Spleen (tissue), 11 donors: ENCODE data around the gene SUPT3H. TPM values are rescaled to one million over a fixed set of nuclear protein-coding genes. Genes with fewer than 3 reads are reported as not detected.

Experiments
- DNase-seq: peaks from one replicate; pipeline ENCODE4 v3.0.0-alpha.2; 2020
- H3K27ac ChIP-seq, 8 donors: fragments of 200-600 bp; sonication (generic) in 7 of 8; 1 replicate in 4 of 8; 2 replicates in 4 of 8; pipeline versions ENCODE4 v1.5.0 to v1.8.0; 2016 to 2021; ENCODE audit warnings: inconsistent platforms in 4 of 8, mild to moderate bottlenecking in 4 of 8, moderate library complexity in 1 of 8
- H3K27me3 ChIP-seq, 7 donors: fragments of 200-600 bp; sonication (generic) in 6 of 7; replicated peaks in 1 of 7; 1 replicate in 4 of 7; 2 replicates in 3 of 7; pipeline versions ENCODE4 v1.5.0 to v1.8.0; 2016 to 2021; ENCODE audit warnings: inconsistent platforms in 3 of 7, mild to moderate bottlenecking in 1 of 7
- H3K36me3 ChIP-seq, 6 donors: fragments of 200-600 bp; sonication (generic) in 5 of 6; 1 replicate in 4 of 6; 2 replicates in 2 of 6; pipeline versions ENCODE4 v1.5.0 to v1.8.0; 2016 to 2021; ENCODE audit warnings: inconsistent platforms in 2 of 6
- H3K4me1 ChIP-seq, 6 donors: fragments of 200-600 bp; sonication (generic) in 5 of 6; 1 replicate in 3 of 6; 2 replicates in 3 of 6; pipeline versions ENCODE4 v1.5.0 to v1.8.0; 2016 to 2021; ENCODE audit warnings: inconsistent platforms in 3 of 6
- H3K4me3 ChIP-seq, 8 donors: fragments of 200-600 bp; sonication (generic) in 7 of 8; 1 replicate in 4 of 8; 2 replicates in 4 of 8; pipeline versions ENCODE4 v1.5.0 to v1.8.0; 2016 to 2021; ENCODE audit warnings: inconsistent platforms in 4 of 8, mild to moderate bottlenecking in 4 of 8, moderate library complexity in 2 of 8
- H3K9me3 ChIP-seq, 8 donors: fragments of 200-600 bp; sonication (generic) in 7 of 8; 1 replicate in 4 of 8; 2 replicates in 4 of 8; pipeline versions ENCODE4 v1.5.0 to v1.8.0; 2016 to 2021; ENCODE audit warnings: inconsistent platforms in 4 of 8
- POLR2A ChIP-seq, 3 donors: fragments of 450-650 bp; IDR thresholded peaks; one replicate each; pipeline ENCODE4 v1.5.1; 2017; ENCODE audit warnings: antibody characterized with exemption in 3 of 3, mild to moderate bottlenecking in 1 of 3
- POLR2AphosphoS5 ChIP-seq, 3 donors: sonication (generic); formaldehyde crosslinking; IDR thresholded peaks; one replicate each; pipeline ENCODE4 v1.5.1; 2017; ENCODE audit warnings: antibody characterized with exemption in 3 of 3
- WGBS, 5 donors: extraction: QIAGEN DNeasy Blood & Tissue Kit in 3 of 5; methylation state at CpG; one replicate each; pipeline versions ENCODE4 v1.1.5 to v1.1.7; 2013 to 2018; 5-methylcytosine and 5-hydroxymethylcytosine counted together
- intact Hi-C: fragments of 100-400 bp; cut with DNase I; formaldehyde crosslinking; loops from one replicate; pipeline ENCODE4 v1.15.0; 2023; ENCODE audit warnings: low total_unique reads
- polyA plus RNA-seq, 3 donors: library from polyadenylated mRNA; stranded (reverse); fragments of 200-250 nt; gene quantifications; one replicate each; pipeline ENCODE4 v1.2.1, GENCODE V29; 2013
- total RNA-seq, 7 donors: library from RNA; depleted of rRNA in 3 of 7; stranded (reverse); fragments of >200 nt in 3 of 7; fragmentation: NEBNext Ultra II Directional in 4 of 7; extraction: Animal tissue kit (Norgen Biotek cat#: 25700) in 4 of 7; gene quantifications; one replicate each; pipeline versions ENCODE4 v1.1.0 to v1.2.1, GENCODE V29; 2016 to 2021
- TF ChIP-seq, protein P1 (sequence below), 11 experiments: fragments of 200-600 bp in 7 of 11; fragments of 450-650 bp in 4 of 11; sonication (generic) in 4 of 11; IDR thresholded peaks in 8 of 11; conservative IDR thresholded peaks in 3 of 11; 1 replicate in 7 of 11; 2 replicates in 4 of 11; pipeline versions ENCODE4 v1.4.0 to v1.8.0; 2016 to 2021; ENCODE audit warnings: antibody characterized with exemption in 11 of 11, inconsistent platforms in 4 of 11, mild to moderate bottlenecking in 1 of 11
- donor health status: healthy with polysubstance abuse.
- donor health status: DM: no; HTN: no; CAD: no; lungs with moderate emphysema.
- donor health status: DM: no; HTN: no; CAD: no.
- donor health status: Bipolar disorder and iron deficiency.
- donor health status: healthy.
- donor health status: DM: no; HTN: no; CAD: no.
- donor health status: DM: yes; HTN: yes; CAD: no.

The SUPT3H gene
- total and polyA plus RNA-seq, 10 donors: 3.1 to 16.8 (median 6.2) TPM

- DNase-seq: no peak
- intact Hi-C loops: no loop called here
- Histone ChIP-seq H3K27me3 (no peaks in the 10 kb centered on the region), H3K36me3 (no peaks in the 10 kb centered on the region), H3K4me1 (no peaks in the 10 kb centered on the region), H3K9me3 (peaks cover 0 to 25% (median 22%) of the 10 kb centered on the region in 8 donors), H3K4me3 (no peak overlapping the region), H3K27ac (no peak overlapping the region)
- TF ChIP-seq POLR2A (IDR thresholded peaks at IDR 0.05): no peak
- TF ChIP-seq, protein P1, sequence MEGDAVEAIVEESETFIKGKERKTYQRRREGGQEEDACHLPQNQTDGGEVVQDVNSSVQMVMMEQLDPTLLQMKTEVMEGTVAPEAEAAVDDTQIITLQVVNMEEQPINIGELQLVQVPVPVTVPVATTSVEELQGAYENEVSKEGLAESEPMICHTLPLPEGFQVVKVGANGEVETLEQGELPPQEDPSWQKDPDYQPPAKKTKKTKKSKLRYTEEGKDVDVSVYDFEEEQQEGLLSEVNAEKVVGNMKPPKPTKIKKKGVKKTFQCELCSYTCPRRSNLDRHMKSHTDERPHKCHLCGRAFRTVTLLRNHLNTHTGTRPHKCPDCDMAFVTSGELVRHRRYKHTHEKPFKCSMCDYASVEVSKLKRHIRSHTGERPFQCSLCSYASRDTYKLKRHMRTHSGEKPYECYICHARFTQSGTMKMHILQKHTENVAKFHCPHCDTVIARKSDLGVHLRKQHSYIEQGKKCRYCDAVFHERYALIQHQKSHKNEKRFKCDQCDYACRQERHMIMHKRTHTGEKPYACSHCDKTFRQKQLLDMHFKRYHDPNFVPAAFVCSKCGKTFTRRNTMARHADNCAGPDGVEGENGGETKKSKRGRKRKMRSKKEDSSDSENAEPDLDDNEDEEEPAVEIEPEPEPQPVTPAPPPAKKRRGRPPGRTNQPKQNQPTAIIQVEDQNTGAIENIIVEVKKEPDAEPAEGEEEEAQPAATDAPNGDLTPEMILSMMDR (IDR thresholded peaks at IDR 0.05 in 8 of 11, conservative IDR thresholded peaks at IDR 0.05 in 3 of 11): no peak
- TF ChIP-seq POLR2AphosphoS5 (IDR thresholded peaks at IDR 0.05): no peak
- WGBS, 5 donors: 90 to 91% (median 90%) methylated on average over 2 of the region's 2 CpGs
These were observed 302.5 kb downstream of the SUPT3H start for GRCh38 chr6:45075246-45075645.

GRCh38 chr6:45074439-45074838 is 303.3 kb downstream of the SUPT3H start:
- Histone ChIP-seq H3K36me3 (no peaks in the 10 kb centered on the region), H3K4me3 (no peak overlapping the region), H3K4me1 (no peaks in the 10 kb centered on the region), H3K9me3 (peaks cover 0 to 21% (median 18%) of the 10 kb centered on the region in 8 donors), H3K27ac (no peak overlapping the region), H3K27me3 (no peaks in the 10 kb centered on the region)
- no peak for DNase-seq
- WGBS, 5 donors: 40 to 47% (median 41%) methylated on average over 1 of the region's 1 CpG
- TF ChIP-seq, protein P1 (IDR thresholded peaks at IDR 0.05 in 8 of 11, conservative IDR thresholded peaks at IDR 0.05 in 3 of 11): no peak
- TF ChIP-seq POLR2AphosphoS5 (IDR thresholded peaks at IDR 0.05) (no peak), POLR2A (IDR thresholded peaks at IDR 0.05) (no peak)
- intact Hi-C loops: no loop called here

- TF ChIP-seq POLR2A (IDR thresholded peaks at IDR 0.05): no peak
- TF ChIP-seq POLR2AphosphoS5 (IDR thresholded peaks at IDR 0.05): no peak
- TF ChIP-seq, protein P1 (IDR thresholded peaks at IDR 0.05 in 8 of 11, conservative IDR thresholded peaks at IDR 0.05 in 3 of 11): no peak
- Histone ChIP-seq H3K27me3 (no peaks in the 10 kb centered on the region), H3K27ac (no peak overlapping the region), H3K36me3 (no peaks in the 10 kb centered on the region), H3K9me3 (peaks cover 0 to 14% (median 12%) of the 10 kb centered on the region in 8 donors), H3K4me3 (no peak overlapping the region), H3K4me1 (no peaks in the 10 kb centered on the region)
- DNase-seq: no peak
- intact Hi-C loops: no loop called here
These were observed 304.0 kb downstream of the SUPT3H start for GRCh38 chr6:45073771-45074170.

DNA sequence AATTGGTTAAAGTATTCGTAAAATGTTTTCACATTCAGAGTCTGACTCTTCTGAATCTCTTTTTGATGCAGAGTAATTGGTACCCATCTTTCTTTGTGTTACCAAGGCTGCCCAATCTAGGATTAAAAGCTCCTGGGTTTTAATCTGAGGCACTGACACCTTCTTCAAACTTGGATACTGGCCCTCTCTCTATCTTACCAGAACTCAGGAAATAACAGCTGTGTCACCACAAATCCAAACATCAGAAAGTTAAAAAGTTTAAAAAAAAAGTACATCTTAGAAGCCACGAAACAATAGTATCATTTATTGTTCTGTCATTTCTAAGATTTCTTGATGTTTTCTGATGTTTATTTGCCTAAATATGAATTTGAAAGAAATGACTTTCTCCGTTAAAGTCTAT is 305.1 kb downstream of the SUPT3H start:
- WGBS, 5 donors: 54 to 76% (median 69%) methylated on average over 3 of the region's 3 CpGs
- DNase-seq: no peak
- TF ChIP-seq POLR2A (IDR thresholded peaks at IDR 0.05) (no peak), POLR2AphosphoS5 (IDR thresholded peaks at IDR 0.05) (no peak)
- TF ChIP-seq, protein P1 (IDR thresholded peaks at IDR 0.05 in 8 of 11, conservative IDR thresholded peaks at IDR 0.05 in 3 of 11): no peak
- H3K4me1 ChIP-seq: no peaks in the 10 kb centered on the region
- H3K36me3 ChIP-seq: no peaks in the 10 kb centered on the region
- no peak overlapping the region for H3K27ac ChIP-seq
- peaks cover 0 to 3% (median under 1%) of the 10 kb centered on the region in 8 donors for H3K9me3 ChIP-seq
- H3K27me3 ChIP-seq: no peaks in the 10 kb centered on the region
- intact Hi-C loops: no loop called here
- no peak overlapping the region for H3K4me3 ChIP-seq
